Gastroesophageal sphincter (tissue), 4 donors: Measurements from ENCODE around the gene ZNRF2. TPM values are rescaled to one million over a fixed set of nuclear protein-coding genes. Genes with fewer than 3 reads are reported as not detected.
A peak's percentile ranks its signal among the peaks of the same experiment; 100 is the strongest.

Experiments
- ATAC-seq: fragments of 150-250 bp; one replicate; pipeline ENCODE4 v1.9.1; 2016; ENCODE audit warnings: mild to moderate bottlenecking, moderate library complexity
- H3K27ac ChIP-seq, 4 donors: fragments of 200-600 bp; sonication (generic) in 3 of 4; 1 replicate in 3 of 4; 2 replicates in 1 of 4; pipeline ENCODE4 v1.5.1; 2016 to 2019
- H3K27me3 ChIP-seq: fragments of 200-600 bp; sonication (generic); one replicate; pipeline ENCODE4 v1.5.1; 2019
- H3K36me3 ChIP-seq, 2 donors: fragments of 200-600 bp; sonication (generic); one replicate each; pipeline ENCODE4 v1.5.1; 2019; ENCODE audit warnings: control low read depth in 1 of 2
- H3K4me1 ChIP-seq, 3 donors: fragments of 200-600 bp; sonication (generic); 1 replicate in 2 of 3; 2 replicates in 1 of 3; pipeline ENCODE4 v1.5.1; 2016 to 2019; ENCODE audit warnings: control low read depth in 2 of 3
- H3K4me3 ChIP-seq, 2 donors: fragments of 200-600 bp; sonication (generic); one replicate each; pipeline ENCODE4 v1.5.1; 2019; ENCODE audit warnings: mild to moderate bottlenecking in 1 of 2, moderate library complexity in 1 of 2
- H3K9me3 ChIP-seq, 3 donors: fragments of 200-600 bp; sonication (generic); one replicate each; pipeline ENCODE4 v1.5.1; 2017 to 2019; ENCODE audit warnings: control low read depth in 2 of 3
- CTCF ChIP-seq, 4 experiments: fragments of 200-600 bp in 2 of 4; fragments of 450-650 bp in 2 of 4; sonication (generic) in 1 of 4; IDR thresholded peaks; one replicate each; pipeline ENCODE4 v1.5.1; 2017 to 2019; ENCODE audit warnings: antibody characterized with exemption in 4 of 4, mild to moderate bottlenecking in 2 of 4, moderate library complexity in 2 of 4
- EP300 ChIP-seq: sonication (generic); formaldehyde crosslinking; IDR thresholded peaks from one replicate; pipeline ENCODE4 v1.6.1; 2017; ENCODE audit warnings: antibody characterized with exemption, mild to moderate bottlenecking
- POLR2A ChIP-seq, 2 donors: fragments of 450-650 bp; IDR thresholded peaks; one replicate each; pipeline ENCODE4 v1.6.1; 2017; ENCODE audit warnings: antibody characterized with exemption in 2 of 2, mild to moderate bottlenecking in 2 of 2, moderate library complexity in 1 of 2
- POLR2AphosphoS5 ChIP-seq: sonication (generic); formaldehyde crosslinking; IDR thresholded peaks from one replicate; pipeline ENCODE4 v1.6.1; 2017; ENCODE audit warnings: antibody characterized with exemption
- WGBS, 2 donors: methylation state at CpG; one replicate each; pipeline ENCODE4 v1.1.5; 2018; ENCODE audit warnings: low coverage in 1 of 2; 5-methylcytosine and 5-hydroxymethylcytosine counted together
- total RNA-seq, 4 donors: library from RNA; depleted of rRNA; stranded (reverse); fragments of >200 nt; gene quantifications; one replicate each; pipeline ENCODE4 v1.1.0, GENCODE V29; 2016

The ZNRF2 gene
- total RNA-seq, 4 donors from 2014 or later: 12.5 to 20.9 (median 18.6) TPM

GRCh38 chr7:30347226-30348082 lies 63.1 kb downstream of the ZNRF2 start:
- Histone ChIP-seq H3K4me1 (peaks cover 8 to 73% (median 8%) of the 10 kb centered on the region in 3 donors), H3K4me3 (no peak overlapping the region), H3K36me3 (no peaks in the 10 kb centered on the region), H3K27ac (no peak overlapping the region), H3K27me3 (no peaks in the 10 kb centered on the region), H3K9me3 (no peaks in the 10 kb centered on the region)
- ATAC-seq: no peak
- no peak for TF ChIP-seq POLR2A (IDR thresholded peaks at IDR 0.05)
- TF ChIP-seq CTCF (IDR thresholded peaks at IDR 0.05): no peak
- TF ChIP-seq EP300: no peak
- no peak for TF ChIP-seq POLR2AphosphoS5
- 84 to 88% methylated on average over 2 of the region's 2 CpGs for WGBS, 2 donors

GRCh38 chr7:30348083-30348560 lies 63.7 kb downstream of the ZNRF2 start:
- ATAC-seq: no peak
- Histone ChIP-seq H3K9me3 (no peaks in the 10 kb centered on the region), H3K4me1 (peaks cover 8 to 79% (median 11%) of the 10 kb centered on the region in 3 donors), H3K27me3 (no peaks in the 10 kb centered on the region), H3K4me3 (no peak overlapping the region), H3K27ac (peak overlapping the region in 2 of 4 donors; percentile 1 to 24), H3K36me3 (no peaks in the 10 kb centered on the region)
- TF ChIP-seq CTCF (IDR thresholded peaks at IDR 0.05) (no peak), EP300 (no peak), POLR2A (IDR thresholded peaks at IDR 0.05) (no peak), POLR2AphosphoS5 (no peak)
- WGBS, 2 donors: 72 to 80% methylated on average over 1 to 2 of the region's 2 CpGs

GRCh38 chr7:30349170-30349569 lies 64.8 kb downstream of the ZNRF2 start:
- ATAC-seq: no peak
- H3K27me3 ChIP-seq: no peaks in the 10 kb centered on the region
- H3K4me3 ChIP-seq: no peak overlapping the region
- peaks cover 8 to 80% (median 11%) of the 10 kb centered on the region in 3 donors for H3K4me1 ChIP-seq
- 83 to 93% methylated on average over 3 of the region's 3 CpGs for WGBS, 2 donors
- no peaks in the 10 kb centered on the region for H3K36me3 ChIP-seq
- no peak for TF ChIP-seq POLR2AphosphoS5
- TF ChIP-seq EP300: no peak
- TF ChIP-seq POLR2A (IDR thresholded peaks at IDR 0.05): no peak
- TF ChIP-seq CTCF (IDR thresholded peaks at IDR 0.05): no peak
- H3K9me3 ChIP-seq: no peaks in the 10 kb centered on the region
- no peak overlapping the region for H3K27ac ChIP-seq

GRCh38 chr7:30349816-30350215 lies 65.4 kb downstream of the ZNRF2 start:
- Histone ChIP-seq H3K27me3 (no peaks in the 10 kb centered on the region), H3K36me3 (no peaks in the 10 kb centered on the region), H3K4me3 (no peak overlapping the region), H3K27ac (no peak overlapping the region), H3K9me3 (no peaks in the 10 kb centered on the region), H3K4me1 (peaks cover 8 to 73% (median 11%) of the 10 kb centered on the region in 3 donors)
- ATAC-seq: no peak
- TF ChIP-seq POLR2A (IDR thresholded peaks at IDR 0.05) (no peak), CTCF (IDR thresholded peaks at IDR 0.05) (no peak), EP300 (no peak), POLR2AphosphoS5 (no peak)

GRCh38 chr7:30351286-30351685 lies 66.9 kb downstream of the ZNRF2 start:
- no peak for TF ChIP-seq EP300
- no peak for TF ChIP-seq CTCF (IDR thresholded peaks at IDR 0.05)
- TF ChIP-seq POLR2A (IDR thresholded peaks at IDR 0.05): no peak
- TF ChIP-seq POLR2AphosphoS5: no peak
- ATAC-seq: no peak
- Histone ChIP-seq H3K4me3 (no peak overlapping the region), H3K27me3 (no peaks in the 10 kb centered on the region), H3K27ac (peak overlapping the region; percentile 2 to 59 (median 44)), H3K36me3 (no peaks in the 10 kb centered on the region), H3K9me3 (no peaks in the 10 kb centered on the region), H3K4me1 (peaks cover 8 to 63% (median 11%) of the 10 kb centered on the region in 3 donors)
- 29 to 35% methylated on average over 4 of the region's 4 CpGs for WGBS, 2 donors
